Measurements from ENCODE around the gene LTN1.

LTN1 gene

GRCh38 chr21:28884481-28884880 is 108.2 kb downstream of the LTN1 start:
- peak; percentile 49 for DNase-seq (ENCODE audit: low spot score)

- no peak for DNase-seq (ENCODE audit: low spot score)
Observed at GRCh38 chr21:28883931-28884330, 108.7 kb downstream of the LTN1 start.

GRCh38 chr21:28882345-28882744 is 110.3 kb downstream of the LTN1 start:
- no peak for DNase-seq (ENCODE audit: low spot score)

Data from RKO (cell line).